LNCaP clone FGC (cell line): ENCODE results near the gene TAT.

ENCODE experiments used
- DNase-seq: peaks from one replicate; pipeline ENCODE4 v3.0.0-alpha.2; 2011; ENCODE audit warnings: low read depth
- H3K4me3 ChIP-seq: 2 replicates; pipeline ENCODE4 v1.5.1; 2011; ENCODE audit warnings: mild to moderate bottlenecking, low read depth, low read length, control low read depth
- TF ChIP-seq, protein P1 (sequence below): IDR thresholded peaks from 2 replicates; pipeline ENCODE4 v1.5.1; 2012; ENCODE audit warnings: mild to moderate bottlenecking; ENCODE audit not compliant: control insufficient read depth, insufficient read depth; ENCODE audit errors: extremely low read depth

TAT gene

DNA sequence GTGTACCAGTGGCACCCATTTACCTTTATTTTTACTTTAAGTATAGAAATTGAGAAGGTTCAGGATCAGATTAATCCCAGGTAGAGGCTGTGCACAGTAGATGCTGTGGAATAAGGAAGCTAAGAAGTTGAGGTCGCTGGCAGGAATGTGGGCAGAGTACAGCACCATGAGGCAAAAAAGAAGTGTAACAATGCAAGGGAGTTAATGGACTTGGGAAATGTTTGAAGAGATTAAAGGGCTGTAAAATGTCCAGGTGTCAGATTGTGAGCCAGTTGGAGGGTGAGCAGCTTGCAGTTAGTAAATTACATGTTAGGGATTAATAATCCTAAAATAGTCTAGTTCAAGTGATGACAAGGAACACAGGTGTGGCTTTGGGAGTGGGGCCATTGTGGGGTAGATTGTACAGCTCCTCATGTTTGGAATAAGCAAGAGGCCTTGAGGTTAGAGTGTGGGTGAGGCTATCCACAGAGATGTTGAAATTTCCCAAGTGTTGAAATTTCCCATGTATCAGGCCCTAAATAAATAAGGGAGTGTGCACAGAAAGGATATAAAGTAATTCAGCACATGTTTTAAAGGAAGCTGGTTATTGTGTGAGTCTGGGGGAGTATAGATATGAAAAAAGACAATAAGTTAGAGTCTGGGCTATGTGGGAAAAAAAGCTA lies 21.5 kb downstream of the TAT start:
- TF ChIP-seq, protein P1, sequence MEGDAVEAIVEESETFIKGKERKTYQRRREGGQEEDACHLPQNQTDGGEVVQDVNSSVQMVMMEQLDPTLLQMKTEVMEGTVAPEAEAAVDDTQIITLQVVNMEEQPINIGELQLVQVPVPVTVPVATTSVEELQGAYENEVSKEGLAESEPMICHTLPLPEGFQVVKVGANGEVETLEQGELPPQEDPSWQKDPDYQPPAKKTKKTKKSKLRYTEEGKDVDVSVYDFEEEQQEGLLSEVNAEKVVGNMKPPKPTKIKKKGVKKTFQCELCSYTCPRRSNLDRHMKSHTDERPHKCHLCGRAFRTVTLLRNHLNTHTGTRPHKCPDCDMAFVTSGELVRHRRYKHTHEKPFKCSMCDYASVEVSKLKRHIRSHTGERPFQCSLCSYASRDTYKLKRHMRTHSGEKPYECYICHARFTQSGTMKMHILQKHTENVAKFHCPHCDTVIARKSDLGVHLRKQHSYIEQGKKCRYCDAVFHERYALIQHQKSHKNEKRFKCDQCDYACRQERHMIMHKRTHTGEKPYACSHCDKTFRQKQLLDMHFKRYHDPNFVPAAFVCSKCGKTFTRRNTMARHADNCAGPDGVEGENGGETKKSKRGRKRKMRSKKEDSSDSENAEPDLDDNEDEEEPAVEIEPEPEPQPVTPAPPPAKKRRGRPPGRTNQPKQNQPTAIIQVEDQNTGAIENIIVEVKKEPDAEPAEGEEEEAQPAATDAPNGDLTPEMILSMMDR = no peak
- DNase-seq = no peak
- H3K4me3 ChIP-seq = no peak overlapping the region

DNA sequence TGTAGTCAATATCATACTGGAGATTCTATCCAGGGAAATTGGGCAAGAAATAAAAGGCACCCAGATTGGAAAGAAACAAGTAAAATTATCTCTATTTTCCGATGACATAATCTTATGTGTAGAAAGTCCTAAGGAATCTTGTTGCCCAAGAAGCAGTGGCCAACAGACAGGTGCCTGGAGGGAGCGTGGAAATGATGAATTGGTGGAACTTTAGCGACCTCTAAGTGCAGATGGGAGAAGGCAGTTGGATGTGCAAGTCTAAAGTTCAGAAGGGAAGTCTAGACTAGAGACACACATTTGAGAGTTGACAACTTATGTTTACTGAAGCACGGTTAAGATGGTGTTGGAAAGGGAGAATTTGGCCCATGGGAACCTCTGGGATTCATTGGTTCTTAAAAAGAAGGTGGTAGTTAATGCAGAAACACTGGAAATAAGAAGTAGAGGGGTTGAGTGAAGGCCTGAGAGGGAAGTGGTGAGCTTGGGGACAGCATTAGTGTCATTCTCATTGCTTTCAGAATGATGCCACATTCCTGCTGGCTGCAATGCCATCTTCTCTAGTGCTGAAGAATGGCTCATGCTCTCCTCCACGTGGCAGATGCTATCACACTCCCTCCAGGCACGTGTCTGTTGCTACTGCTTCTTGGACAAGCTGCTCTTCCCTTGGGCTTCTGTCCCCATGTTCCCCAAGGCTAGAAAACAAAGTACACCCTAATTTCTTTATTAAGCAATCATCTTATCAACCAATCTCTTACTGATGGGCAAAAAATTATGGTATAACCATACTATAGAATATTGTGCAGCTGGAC lies 24.0 kb downstream of the TAT start:
- TF ChIP-seq, protein P1 = no peak
- no peak for DNase-seq
- no peak overlapping the region for H3K4me3 ChIP-seq

DNA sequence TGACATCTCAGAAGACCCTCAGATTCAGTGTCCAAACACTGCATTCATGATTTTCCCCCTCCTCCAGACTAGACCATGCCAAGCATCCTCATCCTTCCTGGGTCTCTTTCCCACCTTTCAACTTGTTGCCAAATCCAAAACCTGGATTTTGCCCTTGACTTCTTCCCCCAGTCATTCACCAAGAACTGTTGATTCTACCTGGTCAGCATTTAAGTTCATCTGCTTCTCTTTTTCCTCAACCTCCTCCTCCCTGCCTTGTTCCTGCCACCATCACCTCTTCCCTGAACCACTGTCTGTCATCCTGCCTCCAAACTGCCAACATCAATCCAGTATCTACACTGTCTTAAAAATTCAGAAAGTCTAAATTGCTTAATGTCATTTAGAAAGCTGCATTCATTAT lies 29.7 kb downstream of the TAT start:
- TF ChIP-seq, protein P1 = no peak
- H3K4me3 ChIP-seq = no peak overlapping the region
- no peak for DNase-seq

DNA sequence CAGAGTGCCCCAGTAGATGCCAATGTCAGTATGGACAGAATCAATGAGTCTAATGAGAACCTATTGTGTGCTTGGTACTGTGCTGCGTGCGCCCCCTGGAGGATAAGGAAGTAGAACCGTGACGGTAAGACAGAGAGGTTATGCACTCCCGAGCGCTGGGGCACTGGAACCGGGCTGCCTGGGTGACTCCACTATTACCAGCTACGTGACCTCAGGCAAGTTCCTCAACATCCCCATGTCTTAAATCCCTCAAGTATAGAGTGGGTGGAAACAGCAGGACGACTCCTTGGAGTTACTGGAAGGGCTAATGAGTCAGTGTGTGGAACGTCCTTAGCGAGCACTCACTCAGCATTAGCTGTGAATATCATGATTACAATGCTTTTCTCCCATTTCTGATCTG lies 34.5 kb downstream of the TAT start:
- H3K4me3 ChIP-seq = no peak overlapping the region
- TF ChIP-seq, protein P1 = peak; percentile 57
- no peak for DNase-seq

DNA sequence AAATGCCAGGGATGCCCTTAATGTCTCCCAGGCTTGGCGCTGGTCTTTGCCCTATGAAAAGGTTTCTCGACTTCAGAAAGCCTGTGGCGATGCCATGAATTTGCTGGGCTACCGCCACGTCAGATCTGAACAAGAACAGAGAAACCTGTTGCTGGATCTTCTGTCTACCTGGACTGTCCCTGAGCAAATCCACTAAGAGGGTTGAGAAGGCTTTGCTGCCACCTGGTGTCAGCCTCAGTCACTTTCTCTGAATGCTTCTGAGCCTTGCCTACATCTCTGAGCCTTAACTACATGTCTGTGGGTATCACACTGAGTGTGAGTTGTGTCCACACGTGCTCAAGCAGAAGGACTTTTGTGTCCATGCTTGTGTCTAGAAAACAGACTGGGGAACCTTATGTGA lies 39.2 kb downstream of the TAT start:
- TF ChIP-seq, protein P1 = peak; percentile 70
- no peak overlapping the region for H3K4me3 ChIP-seq
- peak; percentile 25 for DNase-seq

DNA sequence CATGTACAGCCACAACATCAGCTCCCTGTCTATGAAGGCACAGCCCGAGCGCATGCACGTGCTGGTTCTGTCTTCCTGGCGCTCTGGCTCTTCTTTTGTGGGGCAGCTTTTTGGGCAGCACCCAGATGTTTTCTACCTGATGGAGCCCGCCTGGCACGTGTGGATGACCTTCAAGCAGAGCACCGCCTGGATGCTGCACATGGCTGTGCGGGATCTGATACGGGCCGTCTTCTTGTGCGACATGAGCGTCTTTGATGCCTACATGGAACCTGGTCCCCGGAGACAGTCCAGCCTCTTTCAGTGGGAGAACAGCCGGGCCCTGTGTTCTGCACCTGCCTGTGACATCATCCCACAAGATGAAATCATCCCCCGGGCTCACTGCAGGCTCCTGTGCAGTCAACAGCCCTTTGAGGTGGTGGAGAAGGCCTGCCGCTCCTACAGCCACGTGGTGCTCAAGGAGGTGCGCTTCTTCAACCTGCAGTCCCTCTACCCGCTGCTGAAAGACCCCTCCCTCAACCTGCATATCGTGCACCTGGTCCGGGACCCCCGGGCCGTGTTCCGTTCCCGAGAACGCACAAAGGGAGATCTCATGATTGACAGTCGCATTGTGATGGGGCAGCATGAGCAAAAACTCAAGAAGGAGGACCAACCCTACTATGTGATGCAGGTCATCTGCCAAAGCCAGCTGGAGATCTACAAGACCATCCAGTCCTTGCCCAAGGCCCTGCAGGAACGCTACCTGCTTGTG lies 40.0 kb downstream of the TAT start:
- H3K4me3 ChIP-seq = no peak overlapping the region
- TF ChIP-seq, protein P1 = no peak
- no peak for DNase-seq
